HG03558 (cell line): ENCODE data around the gene DHDDS.

Experiments
- ATAC-seq: cut with Tn5 transposase; IDR thresholded peaks from one replicate; pipeline ENCODE4 v1.9.1; 2021; ENCODE audit warnings: moderate number of reproducible peaks; ENCODE audit not compliant: unreplicated experiment; ENCODE audit errors: extremely low read depth

The DHDDS gene

GRCh38 chr1:26520339-26520738, 88.2 kb downstream of the DHDDS start:
- no peak for ATAC-seq
